Measurements from ENCODE around the gene PPIF. TPM values are rescaled to one million over a fixed set of nuclear protein-coding genes. Genes with fewer than 3 reads are reported as not detected.

Gene PPIF
- total RNA-seq, 3 donors from 2014 or later = 16.0 to 39.3 (median 30.7) TPM

DNA sequence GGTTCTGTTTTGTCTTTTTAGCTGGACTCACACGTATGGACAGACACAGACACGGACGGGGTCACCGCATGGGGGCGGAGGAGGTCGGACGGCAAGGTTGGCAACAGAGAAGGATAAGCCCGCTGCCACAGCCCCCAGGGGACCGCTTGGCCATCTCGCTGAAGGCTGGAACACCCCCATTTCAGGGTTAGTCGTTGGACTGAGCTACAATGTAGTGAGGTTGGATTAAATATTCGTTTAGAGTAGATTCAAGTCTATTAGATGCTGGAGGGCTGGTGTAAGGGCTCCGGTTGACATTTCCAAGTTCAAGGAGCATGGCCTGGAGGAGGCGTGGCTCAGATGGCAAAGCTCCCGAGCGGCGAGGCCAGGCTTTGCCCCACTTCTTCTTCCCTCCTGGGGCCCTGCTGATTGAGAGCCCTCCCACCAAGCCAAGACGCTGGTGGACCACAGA is 35.2 kb downstream of the PPIF start:
- intact Hi-C loops (cut with DNase I; ENCODE audit: low total_unique reads) = no loop called here
- no peak overlapping the region for H3K4me3 ChIP-seq
- H3K27ac ChIP-seq = peak overlapping the region; percentile 68 to 94
- H3K4me1 ChIP-seq = no peaks in the 10 kb centered on the region
- TF ChIP-seq CTCF (IDR thresholded peaks at IDR 0.05) (no peak), POLR2AphosphoS5 (IDR thresholded peaks at IDR 0.05) (no peak), POLR2A (IDR thresholded peaks at IDR 0.05) (no peak)
- peak in 1 of 2 donors; percentile 16 for DNase-seq (ENCODE audit: low spot score in 2 of 2)
- H3K9me3 ChIP-seq = no peaks in the 10 kb centered on the region
- no peaks in the 10 kb centered on the region for H3K36me3 ChIP-seq
- no peaks in the 10 kb centered on the region for H3K27me3 ChIP-seq

DNA sequence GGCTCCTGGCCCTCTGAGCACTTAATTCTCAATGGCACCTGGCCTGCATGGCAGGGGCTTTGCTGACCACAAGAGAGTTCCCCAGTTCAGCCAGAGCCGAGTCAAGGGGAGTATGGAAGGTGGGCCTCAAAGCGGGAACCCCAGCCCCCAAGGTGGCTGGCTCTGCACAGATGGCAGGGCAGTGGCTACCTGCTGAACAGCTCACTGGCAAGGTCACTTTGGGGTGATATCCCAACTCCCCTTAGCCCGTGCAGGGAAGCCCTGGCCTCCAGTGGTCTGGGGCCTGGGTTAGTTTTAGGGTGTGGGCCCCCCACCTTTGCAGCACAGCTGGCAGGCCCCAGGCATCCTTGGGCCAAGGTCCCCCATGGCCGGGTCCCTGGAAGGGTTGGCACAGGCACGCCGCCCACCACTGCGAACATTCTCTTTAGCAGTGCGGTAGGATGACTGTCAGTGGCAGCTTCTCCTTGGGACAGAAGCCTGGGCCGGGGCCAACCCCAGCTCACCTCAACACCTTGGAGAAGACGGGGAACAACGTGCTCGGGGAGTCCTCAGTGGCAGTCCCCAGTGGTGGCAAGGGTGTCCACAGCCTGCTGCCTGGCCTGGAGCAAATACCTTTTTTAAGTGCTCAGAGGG is 36.8 kb downstream of the PPIF start:
- intact Hi-C loops (cut with DNase I; ENCODE audit: low total_unique reads) = no loop called here
- no peaks in the 10 kb centered on the region for H3K36me3 ChIP-seq
- peak overlapping the region; percentile 6 to 29 for H3K27ac ChIP-seq
- DNase-seq (ENCODE audit: low spot score in 2 of 2) = peak in 1 of 2 donors; percentile 11
- H3K9me3 ChIP-seq = no peaks in the 10 kb centered on the region
- no peaks in the 10 kb centered on the region for H3K4me1 ChIP-seq
- no peaks in the 10 kb centered on the region for H3K27me3 ChIP-seq
- no peak overlapping the region for H3K4me3 ChIP-seq
- no peak for TF ChIP-seq CTCF (IDR thresholded peaks at IDR 0.05)

- TF ChIP-seq POLR2A (IDR thresholded peaks at IDR 0.05) = no peak
- TF ChIP-seq POLR2AphosphoS5 (IDR thresholded peaks at IDR 0.05) = no peak
- TF ChIP-seq CTCF (IDR thresholded peaks at IDR 0.05) = no peak
- no peak for DNase-seq (ENCODE audit: low spot score in 2 of 2)
- Histone ChIP-seq H3K27ac (no peak overlapping the region), H3K36me3 (no peaks in the 10 kb centered on the region), H3K27me3 (no peaks in the 10 kb centered on the region), H3K4me3 (no peak overlapping the region), H3K9me3 (no peaks in the 10 kb centered on the region), H3K4me1 (no peaks in the 10 kb centered on the region)
- intact Hi-C loops (cut with DNase I; ENCODE audit: low total_unique reads) = loop anchor here (5.0 kb wide), 1 partner anchor 107 kb away; no protein-coding TSS in a partner anchor
Observed at GRCh38 chr10:79384773-79385391, 37.6 kb downstream of the PPIF start.

GRCh38 chr10:79385392-79385795 is 38.1 kb downstream of the PPIF start:
- H3K27ac ChIP-seq = no peak overlapping the region
- no peak for DNase-seq (ENCODE audit: low spot score in 2 of 2)

More at GRCh38 chr10:79385392-79385795, 38.1 kb downstream of the PPIF start:
- Histone ChIP-seq H3K4me3 (no peak overlapping the region), H3K4me1 (no peaks in the 10 kb centered on the region), H3K27me3 (no peaks in the 10 kb centered on the region), H3K36me3 (no peaks in the 10 kb centered on the region), H3K9me3 (no peaks in the 10 kb centered on the region)
- intact Hi-C loops (cut with DNase I; ENCODE audit: low total_unique reads) = loop anchor here (5.0 kb wide), 1 partner anchor 107 kb away; no protein-coding TSS in a partner anchor
- TF ChIP-seq POLR2A (IDR thresholded peaks at IDR 0.05) (no peak), CTCF (IDR thresholded peaks at IDR 0.05) (no peak), POLR2AphosphoS5 (IDR thresholded peaks at IDR 0.05) (no peak)

Measured in breast epithelium (tissue), 4 donors.